GM21529 (cell line): Measurements from ENCODE around the gene PARG.
"Not testable (repeated sequence)": the region's sequence is repeated elsewhere in the genome, so short reads cannot be mapped to it uniquely, and the experiment has no call there.

Experiments used
- ATAC-seq: cut with Tn5 transposase; IDR thresholded peaks from one replicate; pipeline ENCODE4 v1.9.1; 2021; ENCODE audit not compliant: unreplicated experiment

The PARG gene

GRCh38 chr10:49908290-49909080 is 33.3 kb downstream of the PARG start:
- ATAC-seq, result not testable (repeated sequence)

GRCh38 chr10:49903829-49904228 is 38.0 kb downstream of the PARG start:
- ATAC-seq, result not testable (repeated sequence)

GRCh38 chr10:49900406-49900805 is 41.4 kb downstream of the PARG start:
- ATAC-seq, result not testable (repeated sequence)

- not testable (repeated sequence) for ATAC-seq
Observed at GRCh38 chr10:49899999-49900398, 41.8 kb downstream of the PARG start.

GRCh38 chr10:49890025-49890424 is 51.8 kb downstream of the PARG start:
- ATAC-seq, result not testable (repeated sequence)

DNA sequence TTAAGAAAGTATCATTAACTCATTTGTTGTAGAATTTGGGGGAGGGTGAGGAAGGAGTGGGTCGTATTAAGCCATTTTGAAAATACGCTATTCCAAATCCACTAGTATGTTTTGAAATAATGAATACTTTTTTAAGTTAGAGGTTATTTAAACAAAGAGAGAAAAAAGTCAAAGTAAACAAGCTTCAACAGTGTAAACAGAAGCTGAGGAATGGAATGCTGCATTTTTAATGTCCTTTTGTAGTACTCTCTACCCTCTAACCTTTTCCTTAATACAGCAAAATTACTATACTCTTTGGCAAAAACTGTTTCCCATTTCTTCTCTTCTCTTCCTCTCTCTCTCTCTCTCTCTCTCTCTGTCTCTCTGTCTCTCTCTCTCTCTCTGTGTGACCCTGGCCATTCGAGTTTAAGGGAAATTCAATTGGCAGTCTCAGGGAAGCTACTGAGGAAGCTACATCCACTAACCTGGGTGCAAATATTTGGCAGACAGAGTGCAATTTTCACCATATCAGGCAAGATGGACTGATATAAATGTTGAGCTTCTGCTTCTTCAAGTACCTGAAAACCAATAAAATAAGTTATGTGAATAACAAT is 57.0 kb downstream of the PARG start:
- not testable (repeated sequence) for ATAC-seq

GRCh38 chr10:49883852-49884251 is 58.0 kb downstream of the PARG start:
- not testable (repeated sequence) for ATAC-seq

DNA sequence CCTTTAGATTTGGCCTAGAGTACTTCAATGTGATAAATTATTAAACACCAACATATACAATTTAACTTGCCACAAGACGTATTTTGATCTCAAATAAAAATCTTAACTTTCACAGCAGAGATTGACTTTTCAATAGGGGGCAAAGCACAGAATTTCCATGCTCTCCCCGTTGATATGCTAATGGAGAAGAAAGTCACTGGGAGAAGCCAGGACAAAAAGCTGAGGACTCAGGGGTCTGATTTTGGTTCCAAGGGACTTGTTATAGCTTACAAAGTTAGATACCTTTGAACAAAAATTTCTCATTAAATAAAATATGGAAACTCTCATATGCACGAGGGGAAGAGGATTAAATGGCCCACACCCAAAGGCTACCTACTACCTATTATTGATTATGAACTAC is 59.5 kb downstream of the PARG start:
- ATAC-seq, result not testable (repeated sequence)

GRCh38 chr10:49872740-49873139 is 69.1 kb downstream of the PARG start:
- ATAC-seq, result not testable (repeated sequence)

DNA sequence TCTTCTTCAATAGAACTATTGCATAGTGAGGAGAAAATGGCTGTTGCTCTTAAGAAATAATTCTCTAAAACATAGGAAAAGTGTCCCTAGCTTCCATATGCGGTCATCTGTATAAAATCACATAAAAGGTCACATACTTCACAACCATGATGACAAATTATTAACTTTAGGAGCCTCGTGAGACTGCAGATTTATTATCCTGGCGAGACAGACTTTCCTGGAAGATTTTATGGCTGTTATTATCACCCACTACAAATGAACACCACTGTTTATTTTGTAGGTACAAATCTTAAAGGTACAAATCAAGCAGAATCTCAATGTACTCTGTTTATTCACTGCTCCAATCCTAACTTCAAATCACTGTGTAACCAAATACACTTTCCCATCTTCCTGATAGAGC is 70.4 kb downstream of the PARG start:
- not testable (repeated sequence) for ATAC-seq

- ATAC-seq, result not testable (repeated sequence)
Observed at GRCh38 chr10:49859933-49860332, 81.9 kb downstream of the PARG start.

- not testable (repeated sequence) for ATAC-seq
Observed at GRCh38 chr10:49858697-49859382, 83.0 kb downstream of the PARG start.

DNA sequence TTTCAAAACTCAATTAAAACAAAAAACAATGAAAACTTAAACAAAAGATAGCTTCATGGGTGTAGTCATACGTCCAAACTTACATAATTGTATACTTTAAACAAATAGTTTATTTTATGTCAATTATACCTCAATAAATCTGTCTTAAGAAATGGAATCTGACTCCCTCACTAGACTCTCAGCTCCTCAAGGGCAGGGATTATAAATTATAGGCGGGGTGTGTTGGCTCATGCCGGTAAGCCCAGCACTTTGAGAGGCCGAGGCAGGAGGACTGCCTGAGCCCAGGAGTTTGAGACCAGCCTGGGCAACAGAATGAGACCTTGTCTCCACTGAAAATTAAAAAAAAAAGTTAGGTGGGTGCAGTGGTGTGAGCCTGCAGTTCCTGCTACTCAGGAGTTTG is 92.3 kb downstream of the PARG start:
- not testable (repeated sequence) for ATAC-seq

GRCh38 chr10:49844775-49845595 is 96.8 kb downstream of the PARG start:
- ATAC-seq, result no peak

DNA sequence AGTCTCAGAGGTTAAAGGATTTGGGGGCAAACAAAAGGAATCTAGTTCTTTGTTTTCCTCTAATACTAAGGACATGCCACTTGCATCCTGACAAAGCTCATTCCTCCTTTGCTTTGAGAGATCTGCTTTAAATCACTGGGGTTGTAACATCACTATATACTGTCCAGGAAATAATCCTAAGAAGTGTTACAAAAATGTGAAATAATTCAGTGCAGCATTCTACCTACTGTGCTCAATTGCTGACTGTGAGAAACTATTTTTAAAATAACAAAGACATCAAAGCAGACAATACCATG is 99.5 kb downstream of the PARG start:
- ATAC-seq, result not testable (repeated sequence)

GRCh38 chr10:49841615-49842332 is 100.1 kb downstream of the PARG start:
- ATAC-seq, result no peak

DNA sequence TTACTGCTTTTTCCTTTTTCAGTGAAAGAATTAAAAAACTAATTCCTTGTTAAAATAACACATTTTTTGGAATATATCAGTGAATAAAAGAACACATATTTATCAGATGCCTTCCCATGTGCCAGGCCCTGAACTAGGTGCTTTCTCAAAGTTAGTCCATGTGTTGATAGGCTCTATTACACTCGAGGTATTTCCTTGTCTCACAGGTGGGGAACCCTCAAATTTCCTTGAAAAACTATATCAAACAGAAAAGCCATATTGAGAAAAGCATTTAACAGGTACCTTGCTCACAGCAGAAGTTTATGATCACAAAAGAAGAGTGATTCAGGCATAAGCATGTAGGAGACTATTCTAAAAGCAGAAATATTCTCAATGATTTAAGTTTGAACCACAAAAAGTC is 104.1 kb downstream of the PARG start:
- ATAC-seq, result no peak

DNA sequence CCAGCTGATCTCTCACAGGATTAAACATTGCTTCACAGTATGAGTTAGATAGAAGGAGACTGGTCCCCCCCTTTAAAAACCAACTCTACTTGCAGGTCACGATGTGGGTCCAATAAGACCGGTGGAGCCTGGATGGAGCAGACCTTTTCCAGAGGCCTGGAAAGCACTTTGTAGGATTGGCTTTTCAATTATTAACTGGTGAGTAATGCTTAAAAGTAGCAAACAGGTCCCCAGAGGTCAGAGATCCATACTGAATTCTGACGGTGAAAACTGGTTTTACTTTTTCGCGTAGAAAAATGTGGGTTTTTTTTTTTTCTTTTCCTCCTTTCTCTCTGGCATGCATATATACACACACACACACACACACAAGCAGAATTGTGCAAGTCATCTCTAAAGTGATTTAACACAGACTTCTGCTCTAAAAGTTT is 104.8 kb downstream of the PARG start:
- no peak for ATAC-seq

GRCh38 chr10:49834976-49835375 is 106.9 kb downstream of the PARG start:
- ATAC-seq, result no peak

DNA sequence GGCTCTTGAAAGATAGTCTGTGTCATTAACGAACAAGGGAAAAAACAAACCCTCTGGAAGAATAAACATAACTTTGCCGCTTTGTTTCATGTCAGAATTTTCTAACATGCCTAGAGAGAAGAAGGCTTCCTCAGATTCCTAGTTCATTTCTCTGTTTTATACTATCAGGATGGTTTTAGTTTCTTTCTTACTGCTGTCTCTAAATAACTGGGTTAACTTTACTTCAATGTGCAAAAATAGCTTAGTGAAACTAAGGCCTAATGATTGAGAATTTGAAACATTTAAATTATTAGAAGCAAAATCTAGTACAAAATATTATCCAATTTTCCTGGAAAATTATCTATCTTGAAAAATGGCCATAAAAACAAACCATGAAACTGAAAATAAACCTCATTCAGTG is 107.6 kb downstream of the PARG start:
- ATAC-seq, result no peak

- ATAC-seq, result no peak
Observed at GRCh38 chr10:49833168-49833567, 108.7 kb downstream of the PARG start.
